Measurements from ENCODE around the gene CREB3L2. TPM values are rescaled to one million over a fixed set of nuclear protein-coding genes. Genes with fewer than 3 reads are reported as not detected.
A peak's percentile ranks its signal among the peaks of the same experiment; 100 is the strongest.

CREB3L2 gene
- total RNA-seq, 2 experiments from 2014 or later, result 22.7 to 79.0 TPM

GRCh38 chr7:137992104-137992549, 9.8 kb downstream of the CREB3L2 start:
- TF ChIP-seq CTCF (conservative IDR thresholded peaks at IDR 0.05; ENCODE audit: low read length) (no peak), EZH2phosphoT487 (IDR thresholded peaks at IDR 0.05; ENCODE audit: borderline replicate concordance, low read depth, low read length) (no peak)
- Histone ChIP-seq H3K4me2 (ENCODE audit: low read length) (peak overlapping the region; percentile 33; the same call in 1 of the 2 replicates), H3K9me3 (ENCODE audit: low read length) (no peaks in the 10 kb centered on the region), H3K27ac (ENCODE audit: low read depth, low read length, poor library complexity, severe bottlenecking) (peak overlapping the region; percentile 24), H2AFZ (ENCODE audit: low read length) (no peak overlapping the region), H3K4me1 (ENCODE audit: insufficient read depth, low read length, poor library complexity, severe bottlenecking) (peaks cover 62% of the 10 kb centered on the region), H3K9me2 (ENCODE audit: insufficient read depth, low read length) (no peaks in the 10 kb centered on the region), H3K36me3 (ENCODE audit: insufficient read depth, low read length) (peaks cover 29% of the 10 kb centered on the region), H4K20me1 (ENCODE audit: insufficient read depth, low read length) (no peaks in the 10 kb centered on the region), H3K79me2 (ENCODE audit: insufficient read depth, low read depth, low read length) (peaks cover 71% of the 10 kb centered on the region; the same call in 1 of the 2 replicates), H3K4me3 (ENCODE audit: low read depth, low read length, poor library complexity, severe bottlenecking) (no peak overlapping the region)
- no TSS peak for BruUV-seq (replicated peaks)
- ChIA-PET CTCF (ENCODE audit: unreplicated experiment) (no interaction called here), POLR2A (interaction anchor here (1.0 to 2.5 kb wide), 5 partner anchors 8 to 57 kb away, joined by 3 to 23 read pairs (median 5); partner anchors contain the start of gene CREB3L2)
- no peak for DNase-seq (ENCODE audit: low spot score)
- intact Hi-C loops (cut with micrococcal nuclease; ENCODE audit: unreplicated experiment), result no loop called here

- Histone ChIP-seq H3K27ac (ENCODE audit: low read depth, low read length, poor library complexity, severe bottlenecking) (peak overlapping the region; percentile 1), H3K36me3 (ENCODE audit: insufficient read depth, low read length) (peaks cover 12% of the 10 kb centered on the region), H3K4me3 (ENCODE audit: low read depth, low read length, poor library complexity, severe bottlenecking) (no peak overlapping the region), H3K4me2 (ENCODE audit: low read length) (peak overlapping the region; percentile 30), H2AFZ (ENCODE audit: low read length) (no peak overlapping the region), H4K20me1 (ENCODE audit: insufficient read depth, low read length) (no peaks in the 10 kb centered on the region), H3K9me3 (ENCODE audit: low read length) (no peaks in the 10 kb centered on the region), H3K79me2 (ENCODE audit: insufficient read depth, low read depth, low read length) (peaks cover 57% of the 10 kb centered on the region; the same call in 1 of the 2 replicates), H3K9me2 (ENCODE audit: insufficient read depth, low read length) (no peaks in the 10 kb centered on the region), H3K4me1 (ENCODE audit: insufficient read depth, low read length, poor library complexity, severe bottlenecking) (peaks cover 69% of the 10 kb centered on the region)
- TF ChIP-seq CTCF (conservative IDR thresholded peaks at IDR 0.05; ENCODE audit: low read length), result no peak
- no peak for TF ChIP-seq EZH2phosphoT487 (IDR thresholded peaks at IDR 0.05; ENCODE audit: borderline replicate concordance, low read depth, low read length)
- intact Hi-C loops (cut with micrococcal nuclease; ENCODE audit: unreplicated experiment), result no loop called here
- CTCF ChIA-PET (ENCODE audit: unreplicated experiment), result interaction anchor here (2.1 kb wide), 1 partner anchor 9 kb away, joined by 8 read pairs; no protein-coding TSS in a partner anchor
- no TSS peak for BruUV-seq (replicated peaks)
- DNase-seq (ENCODE audit: low spot score), result no peak
- POLR2A ChIA-PET, result interaction anchor here (0.9 to 2.5 kb wide), 4 partner anchors 10 to 18 kb away, joined by 3 to 23 read pairs (median 4); partner anchors contain the start of gene CREB3L2
These were observed 11.5 kb downstream of the CREB3L2 start for GRCh38 chr7:137990251-137990941.

Data from OCI-LY7 (cell line).